ENCODE data around the gene IFFO2.

IFFO2 gene

GRCh38 chr1:18936814-18937481 lies 19.5 kb downstream of the IFFO2 start:
- in situ Hi-C loops (cut with HindIII; ENCODE audit: low pct_ligation_motif_present, low sequenced_read_pairs), result no loop called here
- Histone ChIP-seq H3K27ac (no peak overlapping the region), H3K4me3 (ENCODE audit: low read depth, low read length) (no peak overlapping the region), H3K27me3 (replicated peaks) (no peaks in the 10 kb centered on the region), H3K36me3 (replicated peaks) (no peaks in the 10 kb centered on the region)
- no peak for TF ChIP-seq CTCF (IDR thresholded peaks at IDR 0.05; ENCODE audit: low read depth, low read length, missing control alignments)
- no peak for DNase-seq

GRCh38 chr1:18936471-18936813 lies 20.0 kb downstream of the IFFO2 start:
- H3K4me3 ChIP-seq (ENCODE audit: low read depth, low read length), result no peak overlapping the region
- no peaks in the 10 kb centered on the region for H3K27me3 ChIP-seq (replicated peaks)
- H3K36me3 ChIP-seq (replicated peaks), result no peaks in the 10 kb centered on the region
- TF ChIP-seq CTCF (IDR thresholded peaks at IDR 0.05; ENCODE audit: low read depth, low read length, missing control alignments), result no peak
- no peak for DNase-seq
- in situ Hi-C loops (cut with HindIII; ENCODE audit: low pct_ligation_motif_present, low sequenced_read_pairs), result no loop called here
- H3K27ac ChIP-seq, result no peak overlapping the region

GRCh38 chr1:18934205-18935000 lies 22.1 kb downstream of the IFFO2 start:
- in situ Hi-C loops (cut with HindIII; ENCODE audit: low pct_ligation_motif_present, low sequenced_read_pairs), result no loop called here
- Histone ChIP-seq H3K27ac (no peak overlapping the region), H3K36me3 (replicated peaks) (no peaks in the 10 kb centered on the region), H3K27me3 (replicated peaks) (no peaks in the 10 kb centered on the region), H3K4me3 (ENCODE audit: low read depth, low read length) (no peak overlapping the region)
- no peak for TF ChIP-seq CTCF (IDR thresholded peaks at IDR 0.05; ENCODE audit: low read depth, low read length, missing control alignments)
- DNase-seq, result no peak

DNA sequence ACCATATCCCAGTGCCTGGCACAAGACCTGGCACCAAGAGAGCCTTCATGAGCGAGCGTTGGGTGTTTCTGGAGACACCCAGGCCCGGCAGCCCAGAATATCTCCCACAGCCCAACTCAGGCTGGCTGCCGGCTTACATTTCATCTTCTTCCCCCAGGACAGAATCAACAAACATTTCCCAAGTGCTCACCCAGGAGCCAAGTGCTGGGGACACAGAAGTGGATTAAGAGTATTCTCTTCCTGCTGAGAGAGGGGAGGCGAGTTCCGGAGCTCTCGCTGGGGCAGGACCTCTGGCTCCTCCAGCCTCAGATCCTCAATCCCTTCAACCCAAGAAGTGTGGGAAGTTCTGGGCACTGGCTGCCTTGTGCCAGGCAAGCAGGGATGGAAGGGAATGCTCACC lies 23.6 kb downstream of the IFFO2 start:
- in situ Hi-C loops (cut with HindIII; ENCODE audit: low pct_ligation_motif_present, low sequenced_read_pairs), result no loop called here
- H3K4me3 ChIP-seq (ENCODE audit: low read depth, low read length), result no peak overlapping the region
- DNase-seq, result no peak
- no peak overlapping the region for H3K27ac ChIP-seq
- TF ChIP-seq CTCF (IDR thresholded peaks at IDR 0.05; ENCODE audit: low read depth, low read length, missing control alignments), result no peak
- H3K36me3 ChIP-seq (replicated peaks), result no peaks in the 10 kb centered on the region
- no peaks in the 10 kb centered on the region for H3K27me3 ChIP-seq (replicated peaks)

- no peak for DNase-seq
- H3K27ac ChIP-seq, result no peak overlapping the region
- H3K36me3 ChIP-seq (replicated peaks), result no peaks in the 10 kb centered on the region
- TF ChIP-seq CTCF (IDR thresholded peaks at IDR 0.05; ENCODE audit: low read depth, low read length, missing control alignments), result no peak
- in situ Hi-C loops (cut with HindIII; ENCODE audit: low pct_ligation_motif_present, low sequenced_read_pairs), result no loop called here
- H3K4me3 ChIP-seq (ENCODE audit: low read depth, low read length), result no peak overlapping the region
- H3K27me3 ChIP-seq (replicated peaks), result no peaks in the 10 kb centered on the region
Observed at GRCh38 chr1:18932387-18932786, 24.1 kb downstream of the IFFO2 start.
